ENCODE data around the gene TNNC2. TPM values are rescaled to one million over a fixed set of nuclear protein-coding genes. Genes with fewer than 3 reads are reported as not detected.

Gene TNNC2
- polyA plus RNA-seq, 2 of the 4 experiments (the other 2 are of a cell fraction): 0.23 TPM; not detected in 1

GRCh38 chr20:45781391-45781931 lies 45.7 kb downstream of the TNNC2 start:
- POLR2A ChIA-PET: no interaction called here
- H3K4me2 ChIP-seq: peak overlapping the region; percentile 48
- DNase-seq (ENCODE audit: low read depth in 1 of 2, low spot score in 1 of 2) (peak in 1 of 2 experiments; percentile 47), ATAC-seq (peak in 1 of 2 experiments; percentile 39; a peak in 3 of 6 replicates), FAIRE-seq (no peak)
- H3K9me3 ChIP-seq: no peaks in the 10 kb centered on the region
- H3K4me1 ChIP-seq: peaks cover 47% of the 10 kb centered on the region
- no peak overlapping the region for H3K27ac ChIP-seq
- WGBS (ENCODE audit: missing lambda C conversion rate): 40% methylated on average over 4 of the region's 4 CpGs
- CTCF ChIA-PET: interaction anchor here (0.9 to 1.1 kb wide), 2 partner anchors 10 to 14 kb away, joined by 3 to 4 read pairs; no protein-coding TSS in a partner anchor
- TF ChIP-seq FOSL2 (IDR thresholded peaks at IDR 0.05): no peak
- TF ChIP-seq FOSL2 (CRISPR knock-in tag; IDR thresholded peaks at IDR 0.05): peak; percentile 47
- no peak for TF ChIP-seq RNF2 (IDR thresholded peaks at IDR 0.05; ENCODE audit: borderline replicate concordance, low read depth)
- peak; percentile 55 for TF ChIP-seq JUNB (IDR thresholded peaks at IDR 0.05)
- no peak overlapping the region for H3K4me3 ChIP-seq

GRCh38 chr20:45780159-45780558 lies 47.0 kb downstream of the TNNC2 start:
- Histone ChIP-seq H3K4me1 (peaks cover 47% of the 10 kb centered on the region), H3K4me2 (peak overlapping the region; percentile 66; the same call in 2 of the 3 replicates), H3K9me3 (no peaks in the 10 kb centered on the region), H3K27ac (peak overlapping the region in 1 of 2 experiments; percentile 63; a peak in 3 of 6 replicates), H3K4me3 (no peak overlapping the region)
- 94% methylated on average over 4 of the region's 4 CpGs for WGBS (ENCODE audit: missing lambda C conversion rate)
- ATAC-seq (no peak), FAIRE-seq (no peak), DNase-seq (ENCODE audit: low read depth in 1 of 2, low spot score in 1 of 2) (no peak)
- no peak for TF ChIP-seq HES2 (IDR thresholded peaks at IDR 0.05)
- no peak for TF ChIP-seq CTCF (IDR thresholded peaks at IDR 0.05)
- POLR2A ChIA-PET: interaction anchor here (0.9 to 1.6 kb wide), 4 partner anchors 12 to 439 kb away, joined by 3 to 4 read pairs (median 4); partner anchors contain the start of genes DNTTIP1 and WFDC3
- CTCF ChIA-PET: interaction anchor here (1.0 to 2.3 kb wide), 8 partner anchors 9 to 486 kb away, joined by 3 to 22 read pairs (median 4); partner anchors contain the start of genes DNTTIP1 and WFDC3

- Histone ChIP-seq H3K4me3 (no peak overlapping the region), H3K27ac (peak overlapping the region; percentile 34 to 63; a peak in 5 of 6 replicates), H3K9me3 (no peaks in the 10 kb centered on the region), H3K4me2 (peak overlapping the region; percentile 66), H3K4me1 (peaks cover 47% of the 10 kb centered on the region)
- POLR2A ChIA-PET: interaction anchor here (0.9 to 1.6 kb wide), 6 partner anchors 12 to 438 kb away, joined by 3 to 5 read pairs (median 4); partner anchors contain the start of genes DNTTIP1, SDC4 and WFDC3
- CTCF ChIA-PET: interaction anchor here (0.6 to 2.3 kb wide), 10 partner anchors 9 to 1780 kb away, joined by 3 to 22 read pairs (median 4); no protein-coding TSS in a partner anchor
- DNase-seq (ENCODE audit: low read depth in 1 of 2, low spot score in 1 of 2): peak; percentile 87 to 94
- peak; percentile 92 for ATAC-seq
- 18% methylated on average over 8 of the region's 8 CpGs for WGBS (ENCODE audit: missing lambda C conversion rate)
- no peak for FAIRE-seq
- TF ChIP-seq JUN (IDR thresholded peaks at IDR 0.05): peak; percentile 91 to 94
- no peak for TF ChIP-seq RFX5 (IDR thresholded peaks at IDR 0.05)
- TF ChIP-seq ESRRA (IDR thresholded peaks at IDR 0.05; ENCODE audit: borderline replicate concordance, low read length): peak; percentile 58; the same call in 1 of the 2 replicates
- 0 out of 3 replicates have a peak, but pooled peaks have one; percentile 27 for TF ChIP-seq SMC3 (IDR thresholded peaks at IDR 0.05)
- peak in 1 of 2 experiments; percentile 52; a peak in 1 of 5 replicates for TF ChIP-seq EP300 (IDR thresholded peaks at IDR 0.05)
- no peak for TF ChIP-seq MYC (IDR thresholded peaks at IDR 0.05; ENCODE audit: borderline replicate concordance, low read length)
- no peak for TF ChIP-seq CHD4 (IDR thresholded peaks at IDR 0.05; ENCODE audit: borderline replicate concordance)
- peak; percentile 86 for TF ChIP-seq FOSL2 (IDR thresholded peaks at IDR 0.05)
- TF ChIP-seq FOSL2 (CRISPR knock-in tag; IDR thresholded peaks at IDR 0.05): peak; percentile 96
- TF ChIP-seq E2F6 (IDR thresholded peaks at IDR 0.05; ENCODE audit: borderline replicate concordance, low read depth): 0 out of 2 replicates have a peak, but pooled peaks have one; percentile 21
- peak; percentile 97 for TF ChIP-seq JUNB (IDR thresholded peaks at IDR 0.05)
- 0 out of 2 replicates have a peak, but pooled peaks have one; percentile 24 for TF ChIP-seq HOXB5 (CRISPR knock-in tag; IDR thresholded peaks at IDR 0.05)
- peak; percentile 33 for TF ChIP-seq ZFP36 (IDR thresholded peaks at IDR 0.05; ENCODE audit: borderline replicate concordance, partially characterized antibody)
- TF ChIP-seq MAX (IDR thresholded peaks at IDR 0.05): peak; percentile 69
- peak; percentile 60 for TF ChIP-seq MAFK (IDR thresholded peaks at IDR 0.05; ENCODE audit: partially characterized antibody)
- peak in 1 of 2 experiments; percentile 79; a peak in 2 of 4 replicates for TF ChIP-seq CEBPB (IDR thresholded peaks at IDR 0.05)
- TF ChIP-seq ZC3H11A (IDR thresholded peaks at IDR 0.05): no peak
- no peak for TF ChIP-seq FOSB (CRISPR knock-in tag; IDR thresholded peaks at IDR 0.05)
- peak; percentile 95 for TF ChIP-seq GATA3 (IDR thresholded peaks at IDR 0.05; ENCODE audit: borderline replicate concordance)
- peak; percentile 77; the same call in 1 of the 3 replicates for TF ChIP-seq BCL3 (IDR thresholded peaks at IDR 0.05)
Observed at GRCh38 chr20:45779011-45779915, 47.8 kb downstream of the TNNC2 start.
